GM12878 (cell line): ENCODE data around the gene ADAMTS17. TPM values are rescaled to one million over a fixed set of nuclear protein-coding genes. Genes with fewer than 3 reads are reported as not detected.

Experiments used
- ATAC-seq: fragments of 200-7000 bp; cut with Tn5 transposase; 3 replicates; pipeline ENCODE4 v1.9.1; 2020; ENCODE audit warnings: mild to moderate bottlenecking, moderate library complexity
- BruUV-seq: library from RNA; stranded (reverse); fragments of 400-500 nt; replicated peaks from 2 replicates; lab custom pipeline; 2021; lab: Mats Ljungman, UMichigan
- CTCF ChIA-PET: fragments of 300-600 bp; sonication (Branson Sonifier 250); formaldehyde crosslinking; extraction: SDS; loops from one replicate; lab custom pipeline; 2021; ENCODE audit warnings: inconsistent platforms; lab: Yijun Ruan, JAX
- POLR2A ChIA-PET: fragments of 350-600 bp; formaldehyde crosslinking; extraction: SDS; loops from one replicate; lab custom pipeline; 2021; ENCODE audit warnings: inconsistent platforms; lab: Charles Lee
- RAD21 ChIA-PET: fragments of 300-600 bp; sonication (Branson Sonifier 250); formaldehyde crosslinking; loops from one replicate; lab custom pipeline; 2023; ENCODE audit warnings: antibody characterized with exemption; ENCODE audit not compliant: unreplicated experiment; lab: Charles Lee
- SMC1A ChIA-PET: fragments of 300-600 bp; sonication (Branson Sonifier 250); formaldehyde crosslinking; loops from one replicate; lab custom pipeline; 2023; ENCODE audit not compliant: unreplicated experiment, uncharacterized antibody; lab: Charles Lee
- DNase-seq: peaks from one replicate; pipeline ENCODE4 v3.0.0-alpha.2; 2011; ENCODE audit warnings: low read depth, low spot score
- FAIRE-seq: peaks from 3 replicates; lab custom pipeline; 2011; peaks lifted over from hg19 to GRCh38; lab: Jason Lieb, UNC
- H2AFZ ChIP-seq: 2 replicates; pipeline ENCODE4 v1.6.0; 2011; ENCODE audit warnings: low read depth, low read length, control low read depth; ENCODE audit not compliant: control insufficient read depth
- H3K27ac ChIP-seq: 2 replicates; pipeline ENCODE4 v1.5.1; 2011; ENCODE audit warnings: control low read depth; ENCODE audit not compliant: control insufficient read depth, insufficient read depth
- H3K27me3 ChIP-seq, 2 experiments: replicated peaks in 1 of 2; 2 replicates each; pipeline versions ENCODE4 v1.6.0 to v1.6.1; 2011; ENCODE audit warnings: low read length in 1 of 2; ENCODE audit not compliant: control insufficient read depth in 2 of 2, insufficient read depth in 2 of 2
- H3K36me3 ChIP-seq, 2 experiments: 2 replicates each; pipeline ENCODE4 v1.5.1; 2011; ENCODE audit warnings: low read length in 1 of 2; ENCODE audit not compliant: control insufficient read depth in 2 of 2, insufficient read depth in 2 of 2
- H3K4me1 ChIP-seq: 2 replicates; pipeline ENCODE4 v1.6.1; 2011; ENCODE audit warnings: mild to moderate bottlenecking, low read length, moderate library complexity, mixed read lengths; ENCODE audit not compliant: control insufficient read depth, insufficient read depth
- H3K4me2 ChIP-seq: 2 replicates; pipeline ENCODE4 v1.6.0; 2011; ENCODE audit warnings: control low read depth; ENCODE audit not compliant: control insufficient read depth, insufficient read depth
- H3K4me3 ChIP-seq: fragments of 200-600 bp; sonication (generic); 2 replicates; pipeline ENCODE4 v1.5.1; 2016
- H3K79me2 ChIP-seq: 2 replicates; pipeline ENCODE4 v1.6.0; 2011; ENCODE audit warnings: low read length; ENCODE audit not compliant: control insufficient read depth, insufficient read depth
- H3K9ac ChIP-seq: 2 replicates; pipeline ENCODE4 v1.8.0; 2011; ENCODE audit warnings: low read length, control low read depth, mixed read lengths; ENCODE audit not compliant: control insufficient read depth, insufficient read depth
- H3K9me3 ChIP-seq: replicated peaks from 3 replicates; pipeline ENCODE4 v1.5.1; 2011; ENCODE audit warnings: mild to moderate bottlenecking, low read length; ENCODE audit not compliant: control insufficient read depth, insufficient read depth
- H4K20me1 ChIP-seq: 2 replicates; pipeline ENCODE4 v1.6.0; 2011; ENCODE audit not compliant: control insufficient read depth, insufficient read depth
- ATF7 ChIP-seq: fragments of 450-650 bp; IDR thresholded peaks from 2 replicates; pipeline ENCODE4 v1.6.1; 2016; ENCODE audit warnings: low read depth, mild to moderate bottlenecking
- BCL11A ChIP-seq: IDR thresholded peaks from 2 replicates; pipeline ENCODE4 v1.6.1; 2011; ENCODE audit warnings: low read depth, low read length
- CBFB ChIP-seq: IDR thresholded peaks from 2 replicates; pipeline ENCODE4 v1.6.1; 2016; ENCODE audit warnings: antibody characterized with exemption, low read depth
- EP300 ChIP-seq, 2 experiments: fragments of 150-350 bp in 1 of 2; IDR thresholded peaks; 2 replicates each; pipeline ENCODE4 v1.6.1; 2011 to 2012; ENCODE audit warnings: low read depth in 2 of 2, low read length in 2 of 2, borderline replicate concordance in 1 of 2, improper control_type of control experiment in 1 of 2, inconsistent platforms in 1 of 2; ENCODE audit not compliant: control insufficient read depth in 1 of 2
- ESRRA ChIP-seq: IDR thresholded peaks from 2 replicates; pipeline ENCODE4 v1.6.1; 2012; ENCODE audit warnings: mild to moderate bottlenecking, low read length, improper control_type of control experiment
- IKZF1 ChIP-seq: fragments of 450-650 bp; conservative IDR thresholded peaks from 2 replicates; pipeline ENCODE4 v1.6.1; 2017; ENCODE audit warnings: antibody characterized with exemption, mild to moderate bottlenecking
- IKZF2 ChIP-seq, 2 experiments: fragments of 450-650 bp; IDR thresholded peaks; 2 replicates each; pipeline ENCODE4 v1.6.1; 2017; ENCODE audit warnings: mild to moderate bottlenecking in 2 of 2, moderate library complexity in 2 of 2
- MYC ChIP-seq: IDR thresholded peaks from 2 replicates; pipeline ENCODE4 v1.6.1; 2011; ENCODE audit warnings: mild to moderate bottlenecking, low read length, moderate library complexity, inconsistent platforms; ENCODE audit not compliant: insufficient read depth, insufficient replicate concordance, insufficient read length, severe bottlenecking
- NFYB ChIP-seq: IDR thresholded peaks from 2 replicates; pipeline ENCODE4 v1.6.1; 2011; ENCODE audit warnings: low read depth, mild to moderate bottlenecking, low read length, improper control_type of control experiment, moderate library complexity; ENCODE audit not compliant: insufficient read depth
- POLR2A ChIP-seq: IDR thresholded peaks from 2 replicates; pipeline ENCODE4 v1.6.1; 2011; ENCODE audit warnings: low read depth, mild to moderate bottlenecking, low read length
- SRF ChIP-seq, 2 experiments: IDR thresholded peaks; 2 replicates each; pipeline ENCODE4 v1.6.1; 2011; ENCODE audit warnings: low read depth in 2 of 2, low read length in 2 of 2, mild to moderate bottlenecking in 1 of 2, moderate library complexity in 1 of 2
- SUPT20H ChIP-seq: IDR thresholded peaks from 2 replicates; pipeline ENCODE4 v1.6.1; 2011; ENCODE audit warnings: low read depth, mild to moderate bottlenecking, low read length, moderate library complexity, borderline replicate concordance; ENCODE audit not compliant: control insufficient read depth
- TCF3 ChIP-seq: IDR thresholded peaks from 2 replicates; pipeline ENCODE4 v1.6.1; 2012; ENCODE audit warnings: low read depth, mild to moderate bottlenecking, low read length, borderline replicate concordance; ENCODE audit not compliant: insufficient read depth
- ZNF384 ChIP-seq: IDR thresholded peaks from 2 replicates; pipeline ENCODE4 v1.6.1; 2012; ENCODE audit warnings: low read depth, mild to moderate bottlenecking, low read length, improper control_type of control experiment, borderline replicate concordance
- ZSCAN29 ChIP-seq: fragments of 450-650 bp; IDR thresholded peaks from 2 replicates; pipeline ENCODE4 v1.6.1; 2017; ENCODE audit warnings: mild to moderate bottlenecking, moderate library complexity
- WGBS: methylation state at CpG from one replicate; pipeline ENCODE4 v1.1.6; 2016; ENCODE audit warnings: low lambda C conversion rate; ENCODE audit not compliant: insufficient replicate concordance, insufficient coverage; ENCODE audit errors: missing lambda C conversion rate; 5-methylcytosine and 5-hydroxymethylcytosine counted together
- in situ Hi-C: fragments of 300-500 bp; cut with MboI; formaldehyde crosslinking; loops from 9 replicates; pipeline ENCODE4 v1.14.3; 2018; ENCODE audit warnings: mixed read lengths
- intact Hi-C: fragments of 100-400 bp; cut with micrococcal nuclease; formaldehyde crosslinking; loops from one replicate; pipeline ENCODE4 v1.14.2; 2022; ENCODE audit not compliant: unreplicated experiment
- polyA plus RNA-seq, 11 experiments: library from polyadenylated mRNA; depleted of rRNA in 4 of 11; unstranded in 6 of 11; stranded (reverse) in 5 of 11; fragments of >200 nt; fragmentation: Nextera tagmentation in 4 of 11; fragmentation: Illumina TruSeq in 1 of 11; extraction: Ambion mirVana in 4 of 11; extraction: Trizol in 1 of 11; gene quantifications; 1 replicate in 1 of 11; 2 replicates in 10 of 11; pipeline versions ENCODE4 v1.2.1 to v1.2.3, GENCODE V29; 2011 to 2016; ENCODE audit warnings: inconsistent platforms in 2 of 11, missing spikeins in 2 of 11, low read depth in 1 of 11
- total RNA-seq, 4 experiments: library from RNA; depleted of rRNA in 3 of 4; stranded (reverse); fragments of >200 nt in 3 of 4; fragmentation: Illumina TruSeq in 1 of 4; extraction: Trizol in 1 of 4; gene quantifications; 2 replicates each; pipeline versions ENCODE4 v1.2.1 to v1.2.3, GENCODE V29; 2013 to 2021
- TF ChIP-seq, protein P1 (sequence below): IDR thresholded peaks from 2 replicates; pipeline ENCODE4 v1.6.1; 2011; ENCODE audit warnings: borderline replicate concordance, low read depth, mild to moderate bottlenecking, moderate library complexity, mixed read lengths, low read length; ENCODE audit not compliant: insufficient read depth; ENCODE audit errors: extremely low read length
- TF ChIP-seq, protein P2 (sequence below): fragments of 450-650 bp; formaldehyde crosslinking; IDR thresholded peaks from 2 replicates; pipeline ENCODE4 v1.4.0; 2022; ENCODE audit warnings: mild to moderate bottlenecking, moderate library complexity
- TF ChIP-seq, protein P3 (sequence below): IDR thresholded peaks from 2 replicates; pipeline ENCODE4 v1.6.1; 2011; ENCODE audit warnings: borderline replicate concordance, low read depth, mild to moderate bottlenecking, moderate library complexity, low read length; ENCODE audit not compliant: insufficient read depth, poor library complexity, severe bottlenecking

ADAMTS17 gene
- total and polyA plus RNA-seq, 10 of the 15 experiments (the other 5 are each of a cell fraction or from before 2014, with no cell fraction given) = 0.04 to 0.50 (median 0.10) TPM; not detected in 4

DNA sequence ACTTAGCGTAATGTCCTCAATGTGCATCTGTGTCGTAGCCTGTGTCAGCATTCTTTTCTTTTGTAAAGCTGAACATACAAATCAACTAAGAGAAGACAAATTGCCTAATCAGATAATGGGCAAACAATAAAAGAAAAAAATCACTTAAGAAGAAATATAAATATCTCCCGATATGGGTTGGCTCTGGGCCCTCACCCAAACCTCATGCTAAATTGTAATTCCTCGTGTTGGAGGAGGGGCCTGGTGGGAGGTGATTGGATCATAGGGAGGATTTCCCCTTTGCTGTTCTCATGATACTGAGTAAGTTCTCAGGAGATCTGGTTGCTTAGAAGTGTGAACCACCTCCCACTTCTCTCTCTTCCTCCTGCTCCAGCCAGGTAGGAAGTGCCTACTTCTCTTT is 323.6 kb downstream of the ADAMTS17 start:
- no peak for FAIRE-seq

DNA sequence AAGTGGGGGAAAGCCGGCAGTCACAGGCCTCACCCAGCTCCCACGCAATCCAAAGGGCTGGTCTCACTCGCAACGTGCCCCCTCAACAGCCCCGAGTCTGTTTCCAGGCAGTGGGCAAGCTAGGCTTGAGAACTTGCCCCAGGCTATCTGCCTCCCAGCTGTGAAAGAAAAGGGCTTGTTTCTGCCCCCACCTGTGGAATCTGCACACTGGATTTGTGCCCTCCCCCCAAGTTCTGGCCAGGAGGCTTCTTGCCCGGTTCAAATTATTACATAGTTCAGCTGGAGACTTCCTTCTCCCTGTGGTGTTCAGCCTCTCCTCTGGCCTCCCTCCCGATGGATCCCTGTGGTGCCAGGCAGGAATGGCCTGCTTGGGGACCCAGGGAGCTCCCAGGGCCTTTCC is 324.6 kb downstream of the ADAMTS17 start:
- CTCF ChIA-PET = no interaction called here
- Histone ChIP-seq H2AFZ (no peak overlapping the region), H3K4me2 (no peak overlapping the region), H3K4me1 (no peaks in the 10 kb centered on the region; the same call in 1 of the 2 replicates), H4K20me1 (no peaks in the 10 kb centered on the region), H3K9me3 (peaks cover 2% of the 10 kb centered on the region; the same call in 2 of the 3 replicates), H3K27me3 (no peaks in the 10 kb centered on the region), H3K27ac (no peak overlapping the region), H3K36me3 (no peaks in the 10 kb centered on the region), H3K9ac (no peak overlapping the region), H3K79me2 (no peaks in the 10 kb centered on the region), H3K4me3 (no peak overlapping the region)
- FAIRE-seq (no peak), DNase-seq (no peak), ATAC-seq (no peak)
- BruUV-seq = no TSS peak
- RAD21 ChIA-PET = interaction anchor here (0.7 kb wide), 1 partner anchor 9 kb away, joined by 3 read pairs; no protein-coding TSS in a partner anchor
- POLR2A ChIA-PET = no interaction called here
- intact Hi-C loops = no loop called here
- SMC1A ChIA-PET = no interaction called here
- 29% methylated on average over 7 of the region's 7 CpGs for WGBS
- in situ Hi-C loops = no loop called here
- no peak for TF ChIP-seq BCL11A
- TF ChIP-seq POLR2A = no peak
- TF ChIP-seq, protein P1, sequence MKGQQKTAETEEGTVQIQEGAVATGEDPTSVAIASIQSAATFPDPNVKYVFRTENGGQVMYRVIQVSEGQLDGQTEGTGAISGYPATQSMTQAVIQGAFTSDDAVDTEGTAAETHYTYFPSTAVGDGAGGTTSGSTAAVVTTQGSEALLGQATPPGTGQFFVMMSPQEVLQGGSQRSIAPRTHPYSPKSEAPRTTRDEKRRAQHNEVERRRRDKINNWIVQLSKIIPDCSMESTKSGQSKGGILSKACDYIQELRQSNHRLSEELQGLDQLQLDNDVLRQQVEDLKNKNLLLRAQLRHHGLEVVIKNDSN = no peak
- TF ChIP-seq ESRRA = no peak
- TF ChIP-seq, protein P2, sequence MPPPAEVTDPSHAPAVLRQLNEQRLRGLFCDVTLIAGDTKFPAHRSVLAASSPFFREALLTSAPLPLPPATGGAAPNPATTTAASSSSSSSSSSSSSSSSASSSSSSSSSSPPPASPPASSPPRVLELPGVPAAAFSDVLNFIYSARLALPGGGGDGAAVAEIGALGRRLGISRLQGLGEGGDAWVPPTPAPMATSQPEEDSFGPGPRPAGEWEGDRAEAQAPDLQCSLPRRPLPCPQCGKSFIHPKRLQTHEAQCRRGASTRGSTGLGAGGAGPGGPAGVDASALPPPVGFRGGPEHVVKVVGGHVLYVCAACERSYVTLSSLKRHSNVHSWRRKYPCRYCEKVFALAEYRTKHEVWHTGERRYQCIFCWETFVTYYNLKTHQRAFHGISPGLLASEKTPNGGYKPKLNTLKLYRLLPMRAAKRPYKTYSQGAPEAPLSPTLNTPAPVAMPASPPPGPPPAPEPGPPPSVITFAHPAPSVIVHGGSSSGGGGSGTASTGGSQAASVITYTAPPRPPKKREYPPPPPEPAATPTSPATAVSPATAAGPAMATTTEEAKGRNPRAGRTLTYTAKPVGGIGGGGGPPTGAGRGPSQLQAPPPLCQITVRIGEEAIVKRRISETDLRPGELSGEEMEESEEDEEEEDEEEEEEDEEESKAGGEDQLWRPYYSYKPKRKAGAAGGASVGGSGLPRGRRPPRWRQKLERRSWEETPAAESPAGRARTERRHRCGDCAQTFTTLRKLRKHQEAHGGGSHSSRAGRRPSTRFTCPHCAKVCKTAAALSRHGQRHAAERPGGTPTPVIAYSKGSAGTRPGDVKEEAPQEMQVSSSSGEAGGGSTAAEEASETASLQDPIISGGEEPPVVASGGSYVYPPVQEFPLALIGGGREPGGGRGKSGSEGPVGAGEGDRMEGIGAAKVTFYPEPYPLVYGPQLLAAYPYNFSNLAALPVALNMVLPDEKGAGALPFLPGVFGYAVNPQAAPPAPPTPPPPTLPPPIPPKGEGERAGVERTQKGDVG (CRISPR knock-in tag) = no peak
- no peak for TF ChIP-seq ZSCAN29
- TF ChIP-seq CBFB = no peak
- TF ChIP-seq, protein P3, sequence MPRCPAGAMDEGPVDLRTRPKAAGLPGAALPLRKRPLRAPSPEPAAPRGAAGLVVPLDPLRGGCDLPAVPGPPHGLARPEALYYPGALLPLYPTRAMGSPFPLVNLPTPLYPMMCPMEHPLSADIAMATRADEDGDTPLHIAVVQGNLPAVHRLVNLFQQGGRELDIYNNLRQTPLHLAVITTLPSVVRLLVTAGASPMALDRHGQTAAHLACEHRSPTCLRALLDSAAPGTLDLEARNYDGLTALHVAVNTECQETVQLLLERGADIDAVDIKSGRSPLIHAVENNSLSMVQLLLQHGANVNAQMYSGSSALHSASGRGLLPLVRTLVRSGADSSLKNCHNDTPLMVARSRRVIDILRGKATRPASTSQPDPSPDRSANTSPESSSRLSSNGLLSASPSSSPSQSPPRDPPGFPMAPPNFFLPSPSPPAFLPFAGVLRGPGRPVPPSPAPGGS = no peak
- TF ChIP-seq ATF7 = no peak

More for the DNA sequence above, 323.6 kb downstream of the ADAMTS17 start:
- Histone ChIP-seq H3K36me3 (no peaks in the 10 kb centered on the region), H3K79me2 (no peaks in the 10 kb centered on the region), H3K4me2 (no peak overlapping the region), H2AFZ (no peak overlapping the region), H3K27ac (no peak overlapping the region), H3K9me3 (peaks cover 2% of the 10 kb centered on the region; the same call in 2 of the 3 replicates), H3K4me1 (no peaks in the 10 kb centered on the region; the same call in 1 of the 2 replicates), H3K27me3 (no peaks in the 10 kb centered on the region), H3K4me3 (no peak overlapping the region), H4K20me1 (no peaks in the 10 kb centered on the region), H3K9ac (no peak overlapping the region)
- ChIA-PET RAD21 (no interaction called here), CTCF (no interaction called here), POLR2A (no interaction called here), SMC1A (no interaction called here)
- intact Hi-C loops (no loop called here), in situ Hi-C loops (no loop called here)
- no peak for ATAC-seq
- WGBS = 62% methylated on average over 4 of the region's 4 CpGs
- TF ChIP-seq TCF3 = no peak
- no peak for TF ChIP-seq NFYB
- no peak for TF ChIP-seq EP300 (IDR thresholded peaks at IDR 0.05; ENCODE audit: borderline replicate concordance in 1 of 2, control insufficient read depth in 1 of 2, low read depth in 2 of 2, low read length in 2 of 2)
- TF ChIP-seq IKZF1 = no peak
- TF ChIP-seq ZNF384 = no peak
- no peak for TF ChIP-seq IKZF2 (IDR thresholded peaks at IDR 0.05)
- TF ChIP-seq MYC = no peak
- no peak for TF ChIP-seq SUPT20H
- TF ChIP-seq SRF (IDR thresholded peaks at IDR 0.05; ENCODE audit: low read depth in 2 of 2, low read length in 2 of 2) = no peak
- no peak for DNase-seq
- BruUV-seq = no TSS peak
